22Rv1 (cell line): Measurements from ENCODE around the gene ASB8.

Source experiments
- ZFX ChIP-seq: fragments of 450-650 bp; IDR thresholded peaks from 2 replicates; pipeline ENCODE4 v1.6.1; 2017; ENCODE audit warnings: antibody characterized with exemption, borderline replicate concordance
- TF ChIP-seq, protein P1 (sequence below): fragments of 450-650 bp; IDR thresholded peaks from 2 replicates; pipeline ENCODE4 v1.5.1; 2017; ENCODE audit warnings: mild to moderate bottlenecking

DNA sequence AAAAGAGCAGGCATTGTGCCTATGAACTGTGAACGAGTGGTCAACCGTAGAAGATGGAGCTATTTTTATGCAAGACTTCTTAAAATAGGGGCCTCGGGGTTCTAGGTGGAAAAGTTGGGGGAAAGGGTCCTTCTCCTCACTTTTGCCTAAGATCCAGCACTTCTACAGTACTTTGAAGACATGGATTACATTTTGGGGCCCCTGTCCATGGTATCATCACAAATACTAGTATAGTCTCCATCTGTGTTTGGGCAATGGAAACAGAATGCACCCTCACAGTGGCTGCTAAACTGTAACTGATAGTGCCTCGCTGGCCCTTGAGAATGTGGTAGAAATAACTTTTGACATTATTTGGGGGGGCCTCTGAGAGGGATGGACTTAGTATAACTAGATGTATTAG lies 20.7 kb upstream of the ASB8 start:
- TF ChIP-seq, protein P1, sequence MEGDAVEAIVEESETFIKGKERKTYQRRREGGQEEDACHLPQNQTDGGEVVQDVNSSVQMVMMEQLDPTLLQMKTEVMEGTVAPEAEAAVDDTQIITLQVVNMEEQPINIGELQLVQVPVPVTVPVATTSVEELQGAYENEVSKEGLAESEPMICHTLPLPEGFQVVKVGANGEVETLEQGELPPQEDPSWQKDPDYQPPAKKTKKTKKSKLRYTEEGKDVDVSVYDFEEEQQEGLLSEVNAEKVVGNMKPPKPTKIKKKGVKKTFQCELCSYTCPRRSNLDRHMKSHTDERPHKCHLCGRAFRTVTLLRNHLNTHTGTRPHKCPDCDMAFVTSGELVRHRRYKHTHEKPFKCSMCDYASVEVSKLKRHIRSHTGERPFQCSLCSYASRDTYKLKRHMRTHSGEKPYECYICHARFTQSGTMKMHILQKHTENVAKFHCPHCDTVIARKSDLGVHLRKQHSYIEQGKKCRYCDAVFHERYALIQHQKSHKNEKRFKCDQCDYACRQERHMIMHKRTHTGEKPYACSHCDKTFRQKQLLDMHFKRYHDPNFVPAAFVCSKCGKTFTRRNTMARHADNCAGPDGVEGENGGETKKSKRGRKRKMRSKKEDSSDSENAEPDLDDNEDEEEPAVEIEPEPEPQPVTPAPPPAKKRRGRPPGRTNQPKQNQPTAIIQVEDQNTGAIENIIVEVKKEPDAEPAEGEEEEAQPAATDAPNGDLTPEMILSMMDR: no peak
- no peak for TF ChIP-seq ZFX
